ENCODE measurements around the gene SEL1L. TPM values are rescaled to one million over a fixed set of nuclear protein-coding genes. Genes with fewer than 3 reads are reported as not detected.

Gene SEL1L
- polyA plus RNA-seq, 1 donor from 2014 or later = 39.7 TPM

GRCh38 chr14:81555051-81555450, 21.4 kb upstream of the SEL1L start:
- no peaks in the 10 kb centered on the region for H3K36me3 ChIP-seq (ENCODE audit: insufficient read depth, low read length)
- H3K9ac ChIP-seq (ENCODE audit: low read length) = no peak overlapping the region
- no peak overlapping the region for H3K4me3 ChIP-seq (ENCODE audit: low read length)
- no peaks in the 10 kb centered on the region for H4K20me1 ChIP-seq (ENCODE audit: insufficient read depth)
- no peaks in the 10 kb centered on the region for H3F3A ChIP-seq (ENCODE audit: insufficient read depth, low read length, poor library complexity, severe bottlenecking)
- no peak overlapping the region for H3K4me2 ChIP-seq (ENCODE audit: low read length)
- no peak overlapping the region for H2AFZ ChIP-seq (ENCODE audit: low read depth, low read length)
- H3K27me3 ChIP-seq (ENCODE audit: insufficient read depth, low read depth, low read length) = no peaks in the 10 kb centered on the region
- TF ChIP-seq EP300 (conservative IDR thresholded peaks at IDR 0.05; ENCODE audit: poor library complexity, severe bottlenecking) (no peak), CTCF (IDR thresholded peaks at IDR 0.05; ENCODE audit: poor library complexity, severe bottlenecking) (no peak), TAF1 (IDR thresholded peaks at IDR 0.05; ENCODE audit: low read depth) (no peak), POLR2AphosphoS5 (IDR thresholded peaks at IDR 0.05) (no peak), SMC3 (conservative IDR thresholded peaks at IDR 0.05; ENCODE audit: poor library complexity) (no peak), RAD21 (conservative IDR thresholded peaks at IDR 0.05) (no peak), EZH2 (IDR thresholded peaks at IDR 0.05; ENCODE audit: borderline replicate concordance, insufficient read depth, low read length, poor library complexity, severe bottlenecking) (no peak), MXI1 (conservative IDR thresholded peaks at IDR 0.05; ENCODE audit: poor library complexity, severe bottlenecking) (no peak)
- TF ChIP-seq, protein P1, sequence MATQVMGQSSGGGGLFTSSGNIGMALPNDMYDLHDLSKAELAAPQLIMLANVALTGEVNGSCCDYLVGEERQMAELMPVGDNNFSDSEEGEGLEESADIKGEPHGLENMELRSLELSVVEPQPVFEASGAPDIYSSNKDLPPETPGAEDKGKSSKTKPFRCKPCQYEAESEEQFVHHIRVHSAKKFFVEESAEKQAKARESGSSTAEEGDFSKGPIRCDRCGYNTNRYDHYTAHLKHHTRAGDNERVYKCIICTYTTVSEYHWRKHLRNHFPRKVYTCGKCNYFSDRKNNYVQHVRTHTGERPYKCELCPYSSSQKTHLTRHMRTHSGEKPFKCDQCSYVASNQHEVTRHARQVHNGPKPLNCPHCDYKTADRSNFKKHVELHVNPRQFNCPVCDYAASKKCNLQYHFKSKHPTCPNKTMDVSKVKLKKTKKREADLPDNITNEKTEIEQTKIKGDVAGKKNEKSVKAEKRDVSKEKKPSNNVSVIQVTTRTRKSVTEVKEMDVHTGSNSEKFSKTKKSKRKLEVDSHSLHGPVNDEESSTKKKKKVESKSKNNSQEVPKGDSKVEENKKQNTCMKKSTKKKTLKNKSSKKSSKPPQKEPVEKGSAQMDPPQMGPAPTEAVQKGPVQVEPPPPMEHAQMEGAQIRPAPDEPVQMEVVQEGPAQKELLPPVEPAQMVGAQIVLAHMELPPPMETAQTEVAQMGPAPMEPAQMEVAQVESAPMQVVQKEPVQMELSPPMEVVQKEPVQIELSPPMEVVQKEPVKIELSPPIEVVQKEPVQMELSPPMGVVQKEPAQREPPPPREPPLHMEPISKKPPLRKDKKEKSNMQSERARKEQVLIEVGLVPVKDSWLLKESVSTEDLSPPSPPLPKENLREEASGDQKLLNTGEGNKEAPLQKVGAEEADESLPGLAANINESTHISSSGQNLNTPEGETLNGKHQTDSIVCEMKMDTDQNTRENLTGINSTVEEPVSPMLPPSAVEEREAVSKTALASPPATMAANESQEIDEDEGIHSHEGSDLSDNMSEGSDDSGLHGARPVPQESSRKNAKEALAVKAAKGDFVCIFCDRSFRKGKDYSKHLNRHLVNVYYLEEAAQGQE (IDR thresholded peaks at IDR 0.05; ENCODE audit: borderline replicate concordance) = no peak
- no peaks in the 10 kb centered on the region for H3K9me2 ChIP-seq (ENCODE audit: insufficient read depth, low read length)
- H3K9me3 ChIP-seq (ENCODE audit: low read length) = no peaks in the 10 kb centered on the region
- no peak overlapping the region for H3K27ac ChIP-seq (ENCODE audit: low read length)
- no peaks in the 10 kb centered on the region for H3K79me2 ChIP-seq (replicated peaks; ENCODE audit: insufficient read depth, low read length)

GRCh38 chr14:81551471-81551870, 17.8 kb upstream of the SEL1L start:
- Histone ChIP-seq H3K79me2 (replicated peaks; ENCODE audit: insufficient read depth, low read length) (no peaks in the 10 kb centered on the region), H3K27me3 (ENCODE audit: insufficient read depth, low read depth, low read length) (no peaks in the 10 kb centered on the region), H3K9ac (ENCODE audit: low read length) (no peak overlapping the region), H3K4me3 (ENCODE audit: low read length) (no peak overlapping the region), H3F3A (ENCODE audit: insufficient read depth, low read length, poor library complexity, severe bottlenecking) (no peaks in the 10 kb centered on the region), H3K9me2 (ENCODE audit: insufficient read depth, low read length) (no peaks in the 10 kb centered on the region), H3K4me2 (ENCODE audit: low read length) (no peak overlapping the region), H3K36me3 (ENCODE audit: insufficient read depth, low read length) (no peaks in the 10 kb centered on the region), H2AFZ (ENCODE audit: low read depth, low read length) (no peak overlapping the region), H3K27ac (ENCODE audit: low read length) (no peak overlapping the region), H4K20me1 (ENCODE audit: insufficient read depth) (no peaks in the 10 kb centered on the region), H3K9me3 (ENCODE audit: low read length) (no peaks in the 10 kb centered on the region)
- TF ChIP-seq POLR2AphosphoS5 (IDR thresholded peaks at IDR 0.05) (no peak), MXI1 (conservative IDR thresholded peaks at IDR 0.05; ENCODE audit: poor library complexity, severe bottlenecking) (no peak), TAF1 (IDR thresholded peaks at IDR 0.05; ENCODE audit: low read depth) (no peak), EZH2 (IDR thresholded peaks at IDR 0.05; ENCODE audit: borderline replicate concordance, insufficient read depth, low read length, poor library complexity, severe bottlenecking) (no peak), RAD21 (conservative IDR thresholded peaks at IDR 0.05) (no peak)
- TF ChIP-seq, protein P1 (IDR thresholded peaks at IDR 0.05; ENCODE audit: borderline replicate concordance) = no peak
